Uterus (tissue), 4 donors: ENCODE measurements around the gene PTEN. TPM values are rescaled to one million over a fixed set of nuclear protein-coding genes. Genes with fewer than 3 reads are reported as not detected.

Experiments
- DNase-seq, 2 donors: peaks; one replicate each; pipeline ENCODE4 v3.0.0-alpha.2; 2019 to 2020
- H3K27ac ChIP-seq, 2 donors: fragments of 200-600 bp; sonication (generic); 1 replicate in 1 of 2; 2 replicates in 1 of 2; pipeline ENCODE4 v1.5.1; 2016 to 2018
- H3K27me3 ChIP-seq, 2 donors: fragments of 200-600 bp; sonication (generic); one replicate each; pipeline ENCODE4 v1.5.1; 2018 to 2019; ENCODE audit warnings: control low read depth in 1 of 2
- H3K36me3 ChIP-seq, 2 donors: fragments of 200-600 bp; sonication (generic); one replicate each; pipeline ENCODE4 v1.5.1; 2019; ENCODE audit warnings: control low read depth in 1 of 2
- H3K4me1 ChIP-seq, 2 donors: fragments of 200-600 bp; sonication (generic); one replicate each; pipeline ENCODE4 v1.5.1; 2018 to 2019; ENCODE audit warnings: control low read depth in 1 of 2
- H3K4me3 ChIP-seq, 2 donors: fragments of 200-600 bp; sonication (generic); 1 replicate in 1 of 2; 2 replicates in 1 of 2; pipeline ENCODE4 v1.5.1; 2018 to 2019; ENCODE audit warnings: mild to moderate bottlenecking in 1 of 2
- H3K9me3 ChIP-seq, 2 donors: fragments of 200-600 bp; sonication (generic); one replicate each; pipeline ENCODE4 v1.5.1; 2019; ENCODE audit warnings: control low read depth in 1 of 2
- POLR2A ChIP-seq, 2 donors: fragments of 450-650 bp; IDR thresholded peaks; one replicate each; pipeline ENCODE4 v1.6.1; 2016; ENCODE audit warnings: antibody characterized with exemption in 2 of 2, mild to moderate bottlenecking in 1 of 2, moderate library complexity in 1 of 2
- intact Hi-C: fragments of 100-400 bp; cut with DNase I; formaldehyde crosslinking; loops from one replicate; pipeline ENCODE4 v1.15.1; 2023; ENCODE audit warnings: low total_unique reads
- total RNA-seq, 4 donors: library from RNA; depleted of rRNA in 3 of 4; stranded (reverse); fragments of >200 nt in 3 of 4; gene quantifications; one replicate each; pipeline versions ENCODE4 v1.1.0 to v1.2.4, GENCODE V29; 2014 to 2023
- TF ChIP-seq, protein P1 (sequence below), 4 experiments: fragments of 200-600 bp in 2 of 4; fragments of 450-650 bp in 2 of 4; sonication (generic) in 2 of 4; IDR thresholded peaks; one replicate each; pipeline ENCODE4 v1.5.1; 2016 to 2019; ENCODE audit warnings: antibody characterized with exemption in 4 of 4, mild to moderate bottlenecking in 2 of 4, moderate library complexity in 1 of 4
- donor health status: DM: yes; HTN: yes; CAD: no.

PTEN gene
- total RNA-seq, 4 donors from 2014 or later, result 40.0 to 317 (median 189) TPM

GRCh38 chr10:87916515-87916914 lies 53.1 kb downstream of the PTEN start:
- TF ChIP-seq, protein P1, sequence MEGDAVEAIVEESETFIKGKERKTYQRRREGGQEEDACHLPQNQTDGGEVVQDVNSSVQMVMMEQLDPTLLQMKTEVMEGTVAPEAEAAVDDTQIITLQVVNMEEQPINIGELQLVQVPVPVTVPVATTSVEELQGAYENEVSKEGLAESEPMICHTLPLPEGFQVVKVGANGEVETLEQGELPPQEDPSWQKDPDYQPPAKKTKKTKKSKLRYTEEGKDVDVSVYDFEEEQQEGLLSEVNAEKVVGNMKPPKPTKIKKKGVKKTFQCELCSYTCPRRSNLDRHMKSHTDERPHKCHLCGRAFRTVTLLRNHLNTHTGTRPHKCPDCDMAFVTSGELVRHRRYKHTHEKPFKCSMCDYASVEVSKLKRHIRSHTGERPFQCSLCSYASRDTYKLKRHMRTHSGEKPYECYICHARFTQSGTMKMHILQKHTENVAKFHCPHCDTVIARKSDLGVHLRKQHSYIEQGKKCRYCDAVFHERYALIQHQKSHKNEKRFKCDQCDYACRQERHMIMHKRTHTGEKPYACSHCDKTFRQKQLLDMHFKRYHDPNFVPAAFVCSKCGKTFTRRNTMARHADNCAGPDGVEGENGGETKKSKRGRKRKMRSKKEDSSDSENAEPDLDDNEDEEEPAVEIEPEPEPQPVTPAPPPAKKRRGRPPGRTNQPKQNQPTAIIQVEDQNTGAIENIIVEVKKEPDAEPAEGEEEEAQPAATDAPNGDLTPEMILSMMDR (IDR thresholded peaks at IDR 0.05), result no peak
- TF ChIP-seq POLR2A (IDR thresholded peaks at IDR 0.05), result no peak
- H3K27ac ChIP-seq, result no peak overlapping the region
- H3K27me3 ChIP-seq, result no peaks in the 10 kb centered on the region
- H3K4me1 ChIP-seq, result peaks cover 4 to 6% of the 10 kb centered on the region in 2 donors
- peaks cover 0 to 20% of the 10 kb centered on the region in 2 donors for H3K9me3 ChIP-seq
- no peaks in the 10 kb centered on the region for H3K36me3 ChIP-seq
- DNase-seq, result no peak
- intact Hi-C loops, result no loop called here
- H3K4me3 ChIP-seq, result no peak overlapping the region

GRCh38 chr10:87918254-87918859 lies 54.9 kb downstream of the PTEN start:
- peak overlapping the region in 1 of 2 donors; percentile 35 for H3K27ac ChIP-seq
- H3K4me3 ChIP-seq, result no peak overlapping the region
- no peak for DNase-seq
- intact Hi-C loops, result no loop called here
- H3K36me3 ChIP-seq, result no peaks in the 10 kb centered on the region
- TF ChIP-seq, protein P1 (IDR thresholded peaks at IDR 0.05), result no peak
- no peak for TF ChIP-seq POLR2A (IDR thresholded peaks at IDR 0.05)
- H3K27me3 ChIP-seq, result no peaks in the 10 kb centered on the region
- H3K4me1 ChIP-seq, result peaks cover 4 to 6% of the 10 kb centered on the region in 2 donors
- H3K9me3 ChIP-seq, result peaks cover 0 to 9% of the 10 kb centered on the region in 2 donors

DNA sequence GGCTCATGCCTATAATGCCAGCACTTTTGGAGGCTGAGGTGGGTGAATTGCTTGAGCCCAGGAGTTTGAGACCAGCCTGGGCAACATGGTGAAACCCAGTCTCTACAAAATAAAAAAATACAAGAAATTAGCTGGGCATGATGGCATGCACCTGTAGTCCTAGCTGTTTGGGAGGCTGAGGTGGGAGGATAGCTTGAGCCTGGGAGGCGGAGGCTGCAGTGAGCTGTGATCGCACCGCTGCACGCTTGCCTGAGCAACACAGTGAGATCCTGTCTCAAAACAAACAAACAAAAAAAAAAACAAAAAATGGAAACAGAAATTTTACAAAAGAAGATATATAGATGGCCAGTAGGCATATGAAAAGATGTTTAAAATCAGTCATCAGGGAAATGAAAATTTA lies 57.1 kb downstream of the PTEN start:
- Histone ChIP-seq H3K36me3 (no peaks in the 10 kb centered on the region), H3K4me3 (no peak overlapping the region), H3K27ac (no peak overlapping the region), H3K4me1 (peaks cover 4 to 6% of the 10 kb centered on the region in 2 donors), H3K9me3 (no peaks in the 10 kb centered on the region), H3K27me3 (no peaks in the 10 kb centered on the region)
- intact Hi-C loops, result no loop called here
- DNase-seq, result no peak
- TF ChIP-seq POLR2A (IDR thresholded peaks at IDR 0.05), result no peak
- TF ChIP-seq, protein P1 (IDR thresholded peaks at IDR 0.05), result no peak

GRCh38 chr10:87921931-87922688 lies 58.7 kb downstream of the PTEN start:
- Histone ChIP-seq H3K27me3 (no peaks in the 10 kb centered on the region), H3K4me1 (peaks cover 0 to 6% of the 10 kb centered on the region in 2 donors), H3K27ac (no peak overlapping the region), H3K4me3 (no peak overlapping the region), H3K36me3 (no peaks in the 10 kb centered on the region), H3K9me3 (no peaks in the 10 kb centered on the region)
- intact Hi-C loops, result no loop called here
- no peak for DNase-seq
- no peak for TF ChIP-seq POLR2A (IDR thresholded peaks at IDR 0.05)
- TF ChIP-seq, protein P1 (IDR thresholded peaks at IDR 0.05), result no peak

DNA sequence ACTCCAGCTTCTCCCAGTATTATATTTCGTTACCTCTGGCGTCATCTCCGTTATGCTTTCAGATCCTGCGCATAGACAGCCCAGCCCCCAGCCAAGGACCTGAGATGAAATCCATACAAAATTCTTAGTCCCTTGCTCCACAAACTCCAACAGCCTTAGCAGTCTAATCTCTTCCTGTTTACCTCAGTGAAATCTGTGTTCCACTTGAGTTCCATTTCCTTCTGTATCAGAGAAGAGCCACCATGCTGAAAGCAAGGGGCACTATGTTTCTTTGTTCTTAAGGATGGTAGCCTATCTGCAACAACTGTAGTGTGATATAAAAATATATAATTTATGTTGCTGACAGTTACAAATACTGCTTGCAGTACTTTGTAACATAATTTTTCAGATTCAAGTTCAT lies 59.8 kb downstream of the PTEN start:
- H3K27me3 ChIP-seq, result no peaks in the 10 kb centered on the region
- H3K4me3 ChIP-seq, result no peak overlapping the region
- intact Hi-C loops, result no loop called here
- H3K27ac ChIP-seq, result no peak overlapping the region
- H3K4me1 ChIP-seq, result peaks cover 0 to under 1% of the 10 kb centered on the region in 2 donors
- no peaks in the 10 kb centered on the region for H3K9me3 ChIP-seq
- DNase-seq, result no peak
- no peaks in the 10 kb centered on the region for H3K36me3 ChIP-seq
- TF ChIP-seq, protein P1 (IDR thresholded peaks at IDR 0.05), result no peak
- no peak for TF ChIP-seq POLR2A (IDR thresholded peaks at IDR 0.05)
